GM12864 (cell line): ENCODE measurements around the gene CD79A.

Experiments
- DNase-seq: peaks from one replicate; pipeline ENCODE4 v3.0.0-alpha.2; 2011; ENCODE audit warnings: low read depth
- H3K4me3 ChIP-seq: 2 replicates; pipeline ENCODE4 v1.5.1; 2011; ENCODE audit warnings: mild to moderate bottlenecking, low read depth, low read length, control low read depth
- TF ChIP-seq, protein P1 (sequence below): IDR thresholded peaks from 2 replicates; pipeline ENCODE4 v1.5.1; 2011; ENCODE audit warnings: low read depth, mild to moderate bottlenecking, moderate library complexity, low read length, control low read depth, inconsistent platforms; ENCODE audit errors: missing control alignments

CD79A gene

DNA sequence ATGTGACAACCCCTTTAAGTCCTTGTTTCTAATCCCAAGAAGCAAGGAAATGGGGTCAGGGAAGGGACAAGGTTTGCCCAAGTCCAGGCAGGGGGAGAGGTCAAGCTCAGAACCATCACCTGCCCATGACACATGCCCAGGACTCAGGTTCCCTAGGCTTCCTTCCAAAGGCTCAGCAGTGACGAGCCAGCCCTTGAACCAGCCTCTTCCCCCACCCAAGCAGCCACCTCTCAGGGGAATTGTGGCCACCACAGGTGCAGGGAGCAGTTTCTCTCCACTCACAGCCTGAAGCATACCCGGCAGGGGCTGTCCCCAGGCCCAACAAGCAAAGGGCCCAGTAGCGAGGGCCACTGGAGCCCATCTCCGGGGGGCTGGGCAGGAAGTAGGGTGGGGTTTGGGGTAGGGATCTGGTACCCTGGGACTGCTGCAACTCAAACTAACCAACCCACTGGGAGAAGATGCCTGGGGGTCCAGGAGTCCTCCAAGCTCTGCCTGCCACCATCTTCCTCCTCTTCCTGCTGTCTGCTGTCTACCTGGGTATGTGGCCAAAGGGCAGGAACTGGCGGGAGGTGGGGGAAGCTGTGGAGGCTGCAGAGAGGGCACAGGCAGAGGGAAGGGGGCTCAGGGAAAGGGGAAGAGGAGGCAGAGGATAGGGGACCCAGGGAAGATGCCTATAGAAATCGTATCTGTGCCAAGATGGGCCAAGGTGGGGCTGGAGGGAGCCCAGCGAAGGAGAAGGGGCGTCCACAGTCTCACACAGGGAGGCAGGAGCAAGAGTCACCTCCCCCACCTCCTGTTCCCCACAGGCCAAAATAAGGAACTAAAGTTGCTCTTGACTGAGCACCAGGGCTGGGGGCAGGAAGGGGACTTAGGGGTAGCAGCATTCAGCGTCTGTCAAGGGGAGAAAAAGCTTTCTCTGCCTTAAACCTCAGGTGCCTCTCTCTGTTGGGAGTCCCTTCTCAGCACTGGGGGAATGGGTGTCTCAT lies at the start of gene CD79A:
Gene CD79A, plus strand, starts transcription at position 433 of the 986 bp plus-strand sequence. Its CDS starts 26 bp downstream, at position 459.
- DNase-seq = peak; percentile 84
- TF ChIP-seq, protein P1, sequence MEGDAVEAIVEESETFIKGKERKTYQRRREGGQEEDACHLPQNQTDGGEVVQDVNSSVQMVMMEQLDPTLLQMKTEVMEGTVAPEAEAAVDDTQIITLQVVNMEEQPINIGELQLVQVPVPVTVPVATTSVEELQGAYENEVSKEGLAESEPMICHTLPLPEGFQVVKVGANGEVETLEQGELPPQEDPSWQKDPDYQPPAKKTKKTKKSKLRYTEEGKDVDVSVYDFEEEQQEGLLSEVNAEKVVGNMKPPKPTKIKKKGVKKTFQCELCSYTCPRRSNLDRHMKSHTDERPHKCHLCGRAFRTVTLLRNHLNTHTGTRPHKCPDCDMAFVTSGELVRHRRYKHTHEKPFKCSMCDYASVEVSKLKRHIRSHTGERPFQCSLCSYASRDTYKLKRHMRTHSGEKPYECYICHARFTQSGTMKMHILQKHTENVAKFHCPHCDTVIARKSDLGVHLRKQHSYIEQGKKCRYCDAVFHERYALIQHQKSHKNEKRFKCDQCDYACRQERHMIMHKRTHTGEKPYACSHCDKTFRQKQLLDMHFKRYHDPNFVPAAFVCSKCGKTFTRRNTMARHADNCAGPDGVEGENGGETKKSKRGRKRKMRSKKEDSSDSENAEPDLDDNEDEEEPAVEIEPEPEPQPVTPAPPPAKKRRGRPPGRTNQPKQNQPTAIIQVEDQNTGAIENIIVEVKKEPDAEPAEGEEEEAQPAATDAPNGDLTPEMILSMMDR = no peak
- peak within 1 kb of the TSS; percentile 84 for H3K4me3 ChIP-seq

DNA sequence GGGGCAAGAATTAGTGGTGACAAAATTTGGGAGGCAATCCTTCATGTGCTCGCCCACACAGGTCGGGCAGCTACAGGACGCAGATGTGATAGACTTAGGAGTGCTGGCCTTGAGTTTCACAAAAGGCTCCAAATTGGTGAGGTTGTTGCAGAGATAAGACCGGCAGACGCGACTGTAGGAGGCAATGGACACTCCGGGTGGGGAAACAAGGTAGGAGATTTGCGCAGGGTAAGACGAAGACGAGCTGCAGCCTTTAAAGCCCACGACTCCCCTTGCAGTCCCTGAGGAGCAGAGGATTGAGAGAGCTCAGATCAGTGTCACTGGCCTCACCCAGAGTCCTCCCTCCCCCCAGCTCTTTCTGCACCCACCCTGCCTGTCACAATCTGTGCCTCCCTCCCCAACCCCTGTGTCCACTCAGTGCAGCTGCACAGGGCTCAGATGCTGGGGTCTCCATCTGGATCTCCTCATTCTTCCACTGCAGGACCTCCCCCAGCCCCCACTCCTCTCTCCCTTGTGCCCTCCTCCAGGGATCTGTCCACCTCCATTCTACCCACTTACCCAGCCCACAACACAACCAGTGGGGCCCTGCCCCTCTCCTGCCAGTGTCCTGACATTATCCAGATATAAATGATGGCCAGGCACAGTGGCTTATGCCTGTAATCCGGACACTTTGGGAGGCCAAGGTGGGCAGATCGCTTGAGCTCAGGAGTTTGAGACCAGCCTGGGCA lies 38.9 kb upstream of the CD79A start:
- no peak overlapping the region for H3K4me3 ChIP-seq
- TF ChIP-seq, protein P1 = no peak
- no peak for DNase-seq

DNA sequence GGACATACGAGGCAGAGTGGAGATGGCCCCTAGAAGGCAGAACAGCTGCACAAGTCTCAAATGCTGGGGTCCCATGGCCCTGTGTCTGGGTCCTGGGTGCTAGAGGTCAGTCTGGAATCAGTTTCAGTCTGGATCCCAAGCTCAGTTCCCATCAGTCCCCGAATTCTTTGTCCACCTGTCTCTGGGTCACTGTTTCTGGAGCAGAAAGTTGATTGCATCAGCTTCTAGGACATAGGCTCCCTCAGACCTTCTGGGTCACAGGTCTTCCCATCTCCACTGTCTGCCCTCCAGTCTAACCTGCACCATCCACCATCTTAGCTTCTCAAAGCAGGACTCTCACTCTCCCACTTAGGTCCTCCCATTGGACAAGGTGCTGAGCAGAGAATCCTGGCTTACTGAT lies 37.9 kb upstream of the CD79A start:
- no peak for DNase-seq
- TF ChIP-seq, protein P1 = no peak
- H3K4me3 ChIP-seq = no peak overlapping the region

DNA sequence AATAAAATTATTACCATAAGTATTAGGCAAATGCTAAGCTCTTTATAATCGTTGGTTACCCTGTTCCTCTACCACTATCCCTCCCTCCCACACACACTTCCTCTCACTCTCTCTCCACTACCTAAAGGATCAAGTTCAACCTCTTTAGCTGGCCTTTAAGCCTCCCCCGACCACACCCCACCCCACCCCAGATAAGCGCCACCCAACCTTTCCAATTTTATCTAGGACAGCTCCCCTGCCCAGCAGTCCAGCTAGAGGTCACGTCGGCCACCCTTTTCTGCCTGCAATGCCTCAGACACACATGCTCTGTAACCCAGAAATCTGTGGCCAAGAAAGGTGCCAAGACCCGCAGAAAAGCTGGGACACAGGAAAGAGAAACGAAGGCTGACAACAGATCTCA lies 33.7 kb upstream of the CD79A start:
- no peak overlapping the region for H3K4me3 ChIP-seq
- TF ChIP-seq, protein P1 = no peak
- DNase-seq = no peak

DNA sequence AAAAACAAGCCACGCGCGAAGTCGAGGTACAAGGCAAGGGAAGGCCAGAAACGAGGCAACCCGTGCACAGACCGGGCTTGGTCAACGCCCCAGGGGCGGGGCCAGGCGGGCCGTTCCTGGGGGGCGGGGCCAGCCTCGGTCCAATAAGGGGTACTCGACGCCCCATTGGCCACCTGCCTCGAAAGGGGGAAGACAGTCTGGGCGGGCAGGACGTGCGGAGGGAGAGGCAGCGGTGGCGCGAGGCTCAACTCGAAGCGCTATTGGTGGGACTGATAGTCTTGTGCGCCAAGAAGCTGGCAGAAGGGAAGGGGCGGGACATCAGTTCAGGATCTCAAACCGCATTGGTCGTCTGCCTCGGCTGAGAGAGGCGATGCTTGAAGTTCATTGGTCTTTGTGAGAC lies 32.5 kb upstream of the CD79A start, which contains the start of gene LYPD4:
Gene LYPD4, minus strand, starts transcription at position 83 of the 400 bp plus-strand sequence. CDS start 5,398 bp downstream, outside the sequence.
- TF ChIP-seq, protein P1 = no peak
- no peak for DNase-seq
- H3K4me3 ChIP-seq = no peak within 1 kb of the TSS

DNA sequence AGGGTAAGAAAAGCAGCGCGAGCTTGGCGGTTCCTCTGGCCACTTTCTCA lies 32.3 kb upstream of the CD79A start, which contains the start of gene DMRTC2:
Gene DMRTC2, plus strand, starts transcription at position 42 of the 50 bp plus-strand sequence. CDS start 2,387 bp downstream, outside the sequence.
- TF ChIP-seq, protein P1 = no peak
- no peak within 1 kb of the TSS for H3K4me3 ChIP-seq
- no peak for DNase-seq
